Activated T-cell treated with anti-CD3 and anti-CD28 coated beads, Interleukin-2, amount 50 U/mL, for 24 hours (primary cell): ENCODE measurements around the gene ERF.
A peak's percentile ranks its signal among the peaks of the same experiment; 100 is the strongest.

Source experiments
- DNase-seq: peaks from one replicate; pipeline ENCODE4 v3.0.0-alpha.2; 2020
- H3K27ac Mint-ChIP-seq: 2 replicates; pipeline ENCODE4 v1.8.0; 2020; ENCODE audit warnings: mild to moderate bottlenecking, mixed read lengths
- H3K27me3 Mint-ChIP-seq: 2 replicates; pipeline ENCODE4 v1.8.0; 2020; ENCODE audit warnings: mixed read lengths
- H3K36me3 Mint-ChIP-seq: 2 replicates; pipeline ENCODE4 v1.8.0; 2020; ENCODE audit warnings: low read depth, mixed read lengths
- H3K4me1 Mint-ChIP-seq: 2 replicates; pipeline ENCODE4 v1.8.0; 2020; ENCODE audit warnings: low read depth, mixed read lengths
- H3K4me3 Mint-ChIP-seq: 2 replicates; pipeline ENCODE4 v1.8.0; 2020; ENCODE audit warnings: mild to moderate bottlenecking, moderate library complexity, mixed read lengths
- H3K9me3 Mint-ChIP-seq: 2 replicates; pipeline ENCODE4 v1.8.0; 2020; ENCODE audit warnings: mixed read lengths

Gene ERF

GRCh38 chr19:42214810-42215485, 40.0 kb downstream of the ERF start:
- peaks cover 64% of the 10 kb centered on the region for H3K4me1 Mint-ChIP-seq
- H3K36me3 Mint-ChIP-seq = peaks cover 62% of the 10 kb centered on the region

DNA sequence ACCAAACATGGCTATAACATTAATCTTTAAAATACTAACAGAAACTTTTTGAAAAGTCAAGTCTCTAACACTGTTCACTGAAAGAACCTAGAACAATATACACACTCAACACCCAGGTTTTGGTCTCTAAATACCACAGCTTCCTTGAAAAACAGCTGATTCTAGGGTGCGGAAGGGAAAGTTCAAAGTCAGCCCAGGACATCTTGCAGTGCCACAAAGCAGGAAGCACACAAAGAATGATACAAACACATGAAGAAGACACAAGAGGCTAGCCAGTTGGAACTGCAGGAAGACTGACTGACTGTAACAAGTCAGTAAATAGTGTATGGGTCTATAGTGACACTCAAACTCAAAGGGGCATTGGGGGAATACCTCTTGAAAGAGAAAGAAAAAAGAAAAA, 42.0 kb downstream of the ERF start:
- Mint-ChIP-seq H3K9me3 (no peaks in the 10 kb centered on the region), H3K27me3 (no peaks in the 10 kb centered on the region), H3K4me1 (peaks cover 60% of the 10 kb centered on the region), H3K36me3 (peaks cover 82% of the 10 kb centered on the region), H3K27ac (peak overlapping the region; percentile 96), H3K4me3 (no peak overlapping the region)
- DNase-seq = no peak

More at GRCh38 chr19:42214810-42215485, 40.0 kb downstream of the ERF start:
- Mint-ChIP-seq H3K9me3 (no peaks in the 10 kb centered on the region), H3K27ac (peak overlapping the region; percentile 96), H3K4me3 (peak overlapping the region; percentile 92), H3K27me3 (no peaks in the 10 kb centered on the region)
- no peak for DNase-seq

DNA sequence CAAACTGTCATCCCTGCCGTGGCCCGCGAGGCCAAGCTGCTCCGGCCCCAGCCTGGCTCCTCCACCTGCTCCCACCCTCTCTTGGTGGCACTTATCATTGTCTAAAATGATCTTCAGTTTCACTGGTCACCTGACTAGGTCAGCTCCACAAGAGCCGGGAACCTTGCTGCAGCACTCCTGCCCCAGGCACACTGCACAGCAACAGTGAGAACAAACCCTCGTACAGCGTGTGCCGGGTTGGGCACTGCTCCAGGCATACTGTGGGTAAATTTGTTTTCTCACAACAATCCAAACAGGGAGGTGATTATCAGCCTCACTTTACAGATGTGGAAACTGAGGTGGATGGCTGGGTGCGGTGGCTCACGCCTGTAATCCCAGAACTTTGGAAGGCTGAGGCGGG, 46.3 kb downstream of the ERF start:
- H3K4me1 Mint-ChIP-seq = peaks cover 63% of the 10 kb centered on the region
- peak overlapping the region; percentile 89 for H3K27ac Mint-ChIP-seq
- no peaks in the 10 kb centered on the region for H3K27me3 Mint-ChIP-seq
- H3K9me3 Mint-ChIP-seq = no peaks in the 10 kb centered on the region
- no peak overlapping the region for H3K4me3 Mint-ChIP-seq
- peaks cover 87% of the 10 kb centered on the region for H3K36me3 Mint-ChIP-seq
- DNase-seq = no peak

- Mint-ChIP-seq H3K27me3 (no peaks in the 10 kb centered on the region), H3K27ac (peak overlapping the region; percentile 89), H3K9me3 (no peaks in the 10 kb centered on the region), H3K36me3 (peaks cover 87% of the 10 kb centered on the region), H3K4me1 (peaks cover 63% of the 10 kb centered on the region), H3K4me3 (no peak overlapping the region)
- no peak for DNase-seq
Measured at GRCh38 chr19:42207767-42208271, 47.1 kb downstream of the ERF start.

DNA sequence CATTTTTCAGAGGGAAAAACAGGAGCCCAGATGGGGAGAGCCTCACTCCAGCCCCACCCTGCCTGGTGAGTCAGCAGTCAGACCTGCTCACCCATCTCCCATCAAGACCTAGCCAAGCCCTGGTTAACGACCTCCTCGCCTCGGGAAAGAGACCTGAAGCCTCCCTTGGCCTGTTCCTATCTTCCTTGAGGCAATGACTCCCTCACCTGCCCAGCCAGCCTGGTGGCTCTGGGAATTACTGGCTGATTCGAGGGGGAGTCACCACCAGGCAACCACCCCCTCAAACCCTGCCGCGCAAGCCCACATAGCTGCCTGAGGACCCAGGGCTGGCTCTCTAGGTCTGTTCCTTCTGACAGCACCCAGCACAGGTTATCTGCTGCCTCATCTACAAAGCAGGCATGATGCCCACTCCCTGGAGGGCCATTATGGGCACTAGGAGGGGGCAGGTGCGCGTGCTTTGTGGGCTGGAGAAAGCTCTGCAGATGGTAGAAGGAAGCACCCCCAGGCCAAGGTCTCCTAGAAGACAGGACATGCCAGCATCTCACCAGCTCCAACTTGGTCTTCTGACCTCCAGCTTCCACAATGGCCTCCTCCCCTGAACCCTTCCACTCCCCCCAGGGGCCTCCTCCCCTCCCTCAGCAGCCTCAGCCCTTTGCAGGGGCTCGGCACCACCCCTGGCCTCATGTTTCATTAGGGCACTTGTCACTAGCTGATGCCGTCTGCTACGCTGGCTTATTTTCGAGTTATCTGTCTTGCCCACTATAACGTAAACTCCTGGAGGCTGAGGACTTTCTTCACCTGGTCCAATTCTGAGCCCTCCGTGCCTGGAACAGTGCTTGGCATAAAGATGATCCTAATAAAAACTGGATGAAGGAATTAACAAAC, 47.8 kb downstream of the ERF start:
- H3K36me3 Mint-ChIP-seq = peaks cover 87% of the 10 kb centered on the region
- peak overlapping the region; percentile 89 for H3K27ac Mint-ChIP-seq
- H3K4me1 Mint-ChIP-seq = peaks cover 66% of the 10 kb centered on the region
- H3K9me3 Mint-ChIP-seq = no peaks in the 10 kb centered on the region
- no peak overlapping the region for H3K4me3 Mint-ChIP-seq
- no peak for DNase-seq
- no peaks in the 10 kb centered on the region for H3K27me3 Mint-ChIP-seq

DNA sequence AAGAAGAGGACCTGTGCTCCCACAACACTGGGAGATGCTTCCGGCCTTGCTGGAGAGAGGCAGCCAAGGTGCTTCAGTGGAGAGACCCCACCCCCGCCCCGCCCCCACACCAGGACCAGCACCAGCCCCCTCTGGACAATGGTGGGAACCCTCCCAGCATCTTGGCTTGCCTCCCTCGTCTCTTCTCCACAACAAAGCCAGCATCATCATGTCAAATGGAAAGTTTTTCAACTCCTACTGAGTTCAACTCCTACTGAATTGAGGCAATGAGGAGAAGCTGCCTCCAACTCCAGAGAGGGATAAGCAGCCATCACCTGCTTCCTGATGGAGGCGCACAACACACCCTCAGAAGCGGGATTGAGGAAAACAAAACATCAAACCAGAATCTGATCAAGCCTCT, 50.3 kb downstream of the ERF start:
- no peaks in the 10 kb centered on the region for H3K27me3 Mint-ChIP-seq
- peak overlapping the region; percentile 96 for H3K27ac Mint-ChIP-seq
- H3K4me3 Mint-ChIP-seq = no peak overlapping the region
- DNase-seq = no peak
- H3K9me3 Mint-ChIP-seq = no peaks in the 10 kb centered on the region
- H3K4me1 Mint-ChIP-seq = peaks cover 86% of the 10 kb centered on the region
- H3K36me3 Mint-ChIP-seq = peaks cover 94% of the 10 kb centered on the region

- H3K4me3 Mint-ChIP-seq = no peak overlapping the region
- H3K27me3 Mint-ChIP-seq = no peaks in the 10 kb centered on the region
- no peak for DNase-seq
- peaks cover 95% of the 10 kb centered on the region for H3K36me3 Mint-ChIP-seq
- H3K4me1 Mint-ChIP-seq = peaks cover 90% of the 10 kb centered on the region
- no peaks in the 10 kb centered on the region for H3K9me3 Mint-ChIP-seq
- H3K27ac Mint-ChIP-seq = peak overlapping the region; percentile 96
Measured at GRCh38 chr19:42203700-42204099, 51.2 kb downstream of the ERF start.

DNA sequence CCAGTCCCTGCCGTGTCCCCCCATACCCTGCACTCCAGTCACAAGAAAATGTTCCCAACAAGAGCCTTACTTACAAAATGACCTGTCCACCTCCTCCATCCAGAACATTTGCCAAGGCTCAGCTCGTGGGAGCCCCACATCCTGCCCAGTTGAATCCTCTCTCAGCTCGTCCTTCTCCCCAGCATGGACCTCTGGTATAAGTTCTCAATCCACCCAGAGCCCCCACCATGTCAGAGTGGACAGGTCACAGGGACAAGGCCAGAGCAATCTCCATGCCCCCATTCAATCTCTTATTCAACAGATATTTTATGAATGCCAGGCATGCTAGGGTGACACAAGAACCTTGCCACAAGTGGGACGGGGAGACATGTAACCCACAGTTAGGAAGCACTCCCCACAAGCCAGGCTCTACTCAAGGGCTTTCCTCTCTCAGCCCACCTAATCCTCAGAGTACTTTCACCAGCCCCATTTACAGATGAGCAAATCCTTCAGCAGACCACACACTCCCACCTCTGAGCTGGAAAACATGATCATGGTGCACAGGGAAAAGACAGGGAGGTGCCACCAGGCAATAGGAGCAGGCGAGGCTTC, 52.5 kb downstream of the ERF start:
- peaks cover 94% of the 10 kb centered on the region for H3K36me3 Mint-ChIP-seq
- peak overlapping the region; percentile 24 for H3K4me3 Mint-ChIP-seq
- H3K27me3 Mint-ChIP-seq = no peaks in the 10 kb centered on the region
- H3K27ac Mint-ChIP-seq = peak overlapping the region; percentile 96
- DNase-seq = no peak
- peaks cover 85% of the 10 kb centered on the region for H3K4me1 Mint-ChIP-seq
- no peaks in the 10 kb centered on the region for H3K9me3 Mint-ChIP-seq

- Mint-ChIP-seq H3K4me3 (peak overlapping the region; percentile 62), H3K4me1 (peaks cover 86% of the 10 kb centered on the region), H3K36me3 (peaks cover 94% of the 10 kb centered on the region), H3K9me3 (no peaks in the 10 kb centered on the region), H3K27me3 (no peaks in the 10 kb centered on the region), H3K27ac (peak overlapping the region; percentile 96)
- peak; percentile 51 for DNase-seq
Measured at GRCh38 chr19:42201489-42202289, 53.2 kb downstream of the ERF start.

DNA sequence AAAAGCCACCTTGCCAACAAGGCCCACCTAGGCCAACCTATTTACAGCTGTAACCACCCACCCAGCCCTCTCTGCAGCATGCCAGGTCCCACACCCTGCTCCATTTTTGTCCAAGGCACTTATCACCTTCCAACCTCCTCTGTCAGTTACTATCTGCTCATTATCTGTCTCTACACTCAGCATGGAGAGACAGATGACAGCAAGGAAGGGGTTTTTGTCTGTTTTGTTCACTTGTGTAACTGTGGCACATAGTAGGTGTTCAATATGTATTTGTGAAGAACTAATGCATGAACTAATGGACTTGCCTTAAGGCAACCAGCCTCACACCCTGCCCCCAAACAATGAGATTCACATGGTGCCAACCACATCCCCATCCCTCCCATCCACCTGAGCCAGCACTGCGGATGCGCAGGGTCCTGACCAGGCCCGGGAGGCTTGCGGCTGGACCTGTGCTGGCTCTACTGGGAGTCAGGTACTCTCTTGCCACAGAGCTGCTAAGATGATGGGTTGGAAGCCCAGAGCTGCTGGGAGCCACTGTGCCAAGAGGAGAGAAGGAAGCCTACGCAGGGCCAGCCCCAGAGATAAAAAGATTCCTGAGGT, 54.7 kb downstream of the ERF start:
- Mint-ChIP-seq H3K9me3 (no peaks in the 10 kb centered on the region), H3K36me3 (peaks cover 91% of the 10 kb centered on the region), H3K4me1 (peaks cover 88% of the 10 kb centered on the region), H3K4me3 (peak overlapping the region; percentile 74), H3K27ac (peak overlapping the region; percentile 96), H3K27me3 (no peaks in the 10 kb centered on the region)
- no peak for DNase-seq

DNA sequence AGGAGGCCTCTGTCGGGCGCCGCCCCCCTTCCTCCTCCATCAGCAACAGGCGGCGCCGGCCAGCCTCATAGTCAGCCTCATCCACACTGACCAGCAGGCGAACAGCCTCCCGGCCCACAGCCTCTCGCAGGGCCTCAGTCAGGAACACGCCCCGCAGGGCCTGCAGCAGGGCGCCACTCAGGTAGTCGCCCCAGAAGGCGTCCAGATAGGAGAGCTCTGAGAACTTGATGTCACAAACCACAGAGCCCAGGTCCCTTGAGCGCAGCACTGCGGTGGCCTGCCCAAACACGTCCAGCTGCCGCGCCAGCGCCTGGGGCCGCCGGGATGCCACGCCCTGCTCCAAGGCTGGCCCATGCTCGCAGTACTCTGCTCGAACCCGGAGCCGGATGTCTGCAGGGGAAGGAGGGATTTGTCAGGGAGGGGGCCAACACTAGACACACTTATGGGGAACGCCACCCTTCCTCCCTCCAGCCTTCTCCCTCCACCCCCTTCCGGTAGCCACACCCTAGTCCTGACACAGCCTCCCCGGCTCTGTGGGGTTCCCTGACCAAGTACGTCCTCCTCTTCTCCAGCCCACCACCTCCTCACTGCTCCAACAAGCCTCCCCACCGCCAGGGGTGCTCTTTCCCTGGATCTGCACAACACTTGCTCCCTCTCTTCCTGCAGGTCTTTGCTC, 55.4 kb downstream of the ERF start:
- H3K4me3 Mint-ChIP-seq = peak overlapping the region; percentile 74
- peaks cover 85% of the 10 kb centered on the region for H3K36me3 Mint-ChIP-seq
- H3K9me3 Mint-ChIP-seq = no peaks in the 10 kb centered on the region
- no peaks in the 10 kb centered on the region for H3K27me3 Mint-ChIP-seq
- DNase-seq = peak; percentile 64
- H3K4me1 Mint-ChIP-seq = peaks cover 82% of the 10 kb centered on the region
- H3K27ac Mint-ChIP-seq = peak overlapping the region; percentile 96

DNA sequence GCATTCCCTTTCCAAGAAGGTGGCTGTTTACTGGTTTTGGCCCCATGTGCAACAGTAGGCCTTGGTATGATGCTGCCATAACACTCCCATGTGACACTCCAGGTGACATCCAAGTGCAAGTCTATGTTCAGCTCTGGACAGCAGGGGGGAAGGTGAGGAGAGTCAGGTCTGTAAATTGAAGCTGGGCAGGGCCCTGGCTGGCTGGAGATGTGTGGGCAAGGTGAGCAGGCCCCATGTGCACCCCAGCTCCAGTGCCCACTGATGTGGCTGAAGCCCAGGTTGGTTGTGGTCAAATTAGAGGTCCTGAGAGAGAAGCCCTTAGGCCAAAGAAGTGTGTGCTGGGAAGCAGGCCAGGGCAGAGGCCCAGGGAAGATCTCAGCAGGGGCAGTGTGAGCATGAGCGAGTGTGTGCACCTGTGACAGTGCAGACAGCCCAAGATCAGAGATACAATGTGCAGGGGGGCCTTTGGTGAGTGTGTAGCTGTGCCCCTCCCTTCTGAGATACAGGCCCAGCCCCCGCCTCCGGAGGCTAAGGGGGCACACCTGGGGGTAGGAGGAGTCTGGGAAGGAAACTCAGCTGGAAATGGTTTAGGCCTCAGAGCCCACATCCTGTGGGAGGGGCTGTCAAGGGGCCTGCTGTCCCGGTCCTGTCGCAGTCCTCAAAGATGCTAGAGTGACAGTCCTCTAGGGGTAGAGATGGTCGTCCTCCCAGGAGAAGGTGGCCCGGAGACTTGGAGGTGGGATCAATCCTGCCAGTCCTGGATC, 56.1 kb downstream of the ERF start:
- Mint-ChIP-seq H3K9me3 (no peaks in the 10 kb centered on the region), H3K4me3 (peak overlapping the region; percentile 74), H3K27ac (peak overlapping the region; percentile 96), H3K27me3 (no peaks in the 10 kb centered on the region), H3K36me3 (peaks cover 78% of the 10 kb centered on the region), H3K4me1 (peaks cover 77% of the 10 kb centered on the region)
- peak; percentile 68 for DNase-seq
